Measurements from ENCODE around the gene PAGE1.

- TF ChIP-seq POLR2A (IDR thresholded peaks at IDR 0.05) (no peak), CTCF (IDR thresholded peaks at IDR 0.05 in 8 of 11, conservative IDR thresholded peaks at IDR 0.05 in 3 of 11) (no peak)
These were observed 32.1 kb upstream of the PAGE1 start for GRCh38 chrX:49727847-49728246.
